ENCODE results near the gene KSR1.
A peak's percentile ranks its signal among the peaks of the same experiment; 100 is the strongest.

KSR1 gene

DNA sequence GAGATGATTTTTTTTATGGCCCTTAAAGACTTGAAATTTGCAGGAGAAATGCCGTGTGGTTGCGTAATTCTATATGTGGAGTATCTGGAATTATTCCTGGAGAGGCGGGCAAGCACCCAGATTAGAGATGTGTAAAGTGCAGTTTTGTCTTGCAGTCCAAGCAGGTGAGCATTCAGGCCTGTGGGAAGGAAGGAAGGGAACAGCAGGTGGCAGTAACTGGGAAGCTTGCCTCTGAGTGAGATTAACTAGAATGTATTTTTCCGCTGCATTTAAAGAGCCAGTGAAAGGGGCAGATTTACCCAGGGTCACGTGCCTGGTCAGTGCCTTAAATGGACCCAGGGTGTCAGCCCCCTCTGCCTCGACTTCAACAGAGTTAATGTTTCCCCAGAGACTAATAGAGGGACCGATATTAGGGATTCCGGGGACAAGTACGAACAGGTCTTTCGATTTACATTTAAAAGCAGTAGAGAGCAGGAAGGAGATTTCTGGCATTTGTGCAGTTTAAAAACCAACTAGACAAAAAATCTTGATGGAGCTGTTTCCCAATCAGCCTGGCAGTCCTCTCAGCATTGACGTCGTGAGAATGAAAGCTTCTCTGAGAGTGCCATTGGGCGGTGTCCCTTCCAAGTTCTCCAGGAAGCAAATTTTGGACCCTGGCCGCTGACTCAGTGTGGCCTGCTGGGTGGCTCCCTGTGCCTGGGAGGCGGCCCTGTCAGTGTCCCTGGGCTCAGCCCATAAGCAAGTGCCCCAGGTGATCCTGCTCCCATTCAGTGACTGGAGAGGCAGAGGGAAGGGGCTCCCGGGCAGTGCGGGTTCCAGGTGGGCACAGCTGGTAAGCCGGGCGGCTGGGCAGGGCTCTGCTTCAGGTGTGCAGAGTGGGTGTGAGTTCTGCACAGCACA lies 38.2 kb downstream of the KSR1 start:
- Histone ChIP-seq H3K27ac (peak overlapping the region; percentile 55 to 91), H3K4me3 (peak overlapping the region; percentile 55)
- DNase-seq (ENCODE audit: low spot score): peak; percentile 94
- TF ChIP-seq, protein P1, sequence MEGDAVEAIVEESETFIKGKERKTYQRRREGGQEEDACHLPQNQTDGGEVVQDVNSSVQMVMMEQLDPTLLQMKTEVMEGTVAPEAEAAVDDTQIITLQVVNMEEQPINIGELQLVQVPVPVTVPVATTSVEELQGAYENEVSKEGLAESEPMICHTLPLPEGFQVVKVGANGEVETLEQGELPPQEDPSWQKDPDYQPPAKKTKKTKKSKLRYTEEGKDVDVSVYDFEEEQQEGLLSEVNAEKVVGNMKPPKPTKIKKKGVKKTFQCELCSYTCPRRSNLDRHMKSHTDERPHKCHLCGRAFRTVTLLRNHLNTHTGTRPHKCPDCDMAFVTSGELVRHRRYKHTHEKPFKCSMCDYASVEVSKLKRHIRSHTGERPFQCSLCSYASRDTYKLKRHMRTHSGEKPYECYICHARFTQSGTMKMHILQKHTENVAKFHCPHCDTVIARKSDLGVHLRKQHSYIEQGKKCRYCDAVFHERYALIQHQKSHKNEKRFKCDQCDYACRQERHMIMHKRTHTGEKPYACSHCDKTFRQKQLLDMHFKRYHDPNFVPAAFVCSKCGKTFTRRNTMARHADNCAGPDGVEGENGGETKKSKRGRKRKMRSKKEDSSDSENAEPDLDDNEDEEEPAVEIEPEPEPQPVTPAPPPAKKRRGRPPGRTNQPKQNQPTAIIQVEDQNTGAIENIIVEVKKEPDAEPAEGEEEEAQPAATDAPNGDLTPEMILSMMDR (IDR thresholded peaks at IDR 0.05): no peak

DNA sequence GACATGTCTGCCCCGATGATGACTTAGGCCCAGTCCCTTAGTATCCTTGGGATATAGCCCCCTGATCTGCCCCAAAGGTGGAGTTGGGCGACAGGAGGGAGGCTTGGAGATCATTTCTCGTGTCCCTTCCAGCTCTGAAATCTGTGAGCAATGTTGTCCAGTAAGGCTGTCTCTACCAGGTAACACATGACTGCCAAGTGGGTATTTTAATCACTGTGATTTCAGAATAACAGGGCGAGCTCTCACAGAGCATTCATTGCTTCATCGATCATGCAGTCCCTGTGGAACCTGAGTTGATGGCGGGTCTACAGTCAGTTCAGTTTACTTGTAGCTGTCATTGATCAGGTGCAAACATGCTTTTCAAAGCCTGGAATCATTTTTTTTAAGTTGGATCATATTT lies 39.2 kb downstream of the KSR1 start:
- Histone ChIP-seq H3K4me3 (no peak overlapping the region), H3K27ac (peak overlapping the region in 1 of 2 donors; percentile 91)
- DNase-seq (ENCODE audit: low spot score): no peak
- TF ChIP-seq, protein P1 (IDR thresholded peaks at IDR 0.05): no peak

DNA sequence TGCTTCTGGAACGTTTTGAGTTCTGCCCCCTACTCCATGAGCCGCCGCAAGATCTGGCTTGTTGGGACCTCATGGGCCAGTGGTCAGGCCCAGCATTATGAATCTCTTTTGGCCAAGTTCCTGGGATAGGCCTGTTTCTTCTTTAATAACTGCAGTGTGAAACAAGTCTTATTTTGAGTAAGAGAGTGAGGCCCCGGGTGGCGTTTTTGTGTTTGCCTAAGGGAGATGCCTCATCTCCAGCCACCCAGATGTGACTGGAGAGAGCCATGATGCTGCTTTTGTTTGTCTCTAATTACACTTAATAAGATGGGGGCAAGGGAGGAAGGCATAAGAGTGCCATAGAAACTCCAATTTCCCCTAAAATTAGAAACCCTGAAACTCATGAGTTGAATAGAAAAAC lies 39.8 kb downstream of the KSR1 start:
- DNase-seq (ENCODE audit: low spot score): no peak
- Histone ChIP-seq H3K27ac (peak overlapping the region in 1 of 2 donors; percentile 91), H3K4me3 (no peak overlapping the region)
- TF ChIP-seq, protein P1 (IDR thresholded peaks at IDR 0.05): no peak

DNA sequence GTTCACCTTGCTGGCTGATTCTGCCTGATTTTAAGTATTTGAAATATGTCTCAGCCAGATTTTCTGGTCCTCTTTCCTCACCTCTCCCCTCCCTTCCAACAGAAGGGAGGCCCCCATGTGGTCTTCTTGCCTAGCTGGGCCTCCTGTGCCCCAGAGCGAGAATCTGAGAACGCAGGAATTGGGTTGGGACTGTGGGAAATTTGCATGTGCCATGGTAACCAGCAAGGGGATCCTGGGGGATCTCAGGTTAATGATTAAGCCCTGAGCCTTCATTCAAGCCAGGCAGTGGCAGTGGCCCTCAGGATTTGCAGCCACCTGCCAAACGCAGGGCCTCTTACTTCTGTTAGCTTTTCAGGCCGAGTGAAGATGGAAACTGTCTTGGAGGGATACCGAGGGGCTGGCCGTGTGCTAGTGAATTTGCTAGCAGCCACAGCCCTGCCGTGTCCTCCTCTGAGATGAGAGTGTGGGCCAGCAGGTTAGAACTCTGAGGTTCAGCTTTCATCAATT lies 40.2 kb downstream of the KSR1 start:
- no peak for DNase-seq (ENCODE audit: low spot score)
- TF ChIP-seq, protein P1 (IDR thresholded peaks at IDR 0.05): no peak
- Histone ChIP-seq H3K27ac (peak overlapping the region in 1 of 2 donors; percentile 18), H3K4me3 (no peak overlapping the region)

DNA sequence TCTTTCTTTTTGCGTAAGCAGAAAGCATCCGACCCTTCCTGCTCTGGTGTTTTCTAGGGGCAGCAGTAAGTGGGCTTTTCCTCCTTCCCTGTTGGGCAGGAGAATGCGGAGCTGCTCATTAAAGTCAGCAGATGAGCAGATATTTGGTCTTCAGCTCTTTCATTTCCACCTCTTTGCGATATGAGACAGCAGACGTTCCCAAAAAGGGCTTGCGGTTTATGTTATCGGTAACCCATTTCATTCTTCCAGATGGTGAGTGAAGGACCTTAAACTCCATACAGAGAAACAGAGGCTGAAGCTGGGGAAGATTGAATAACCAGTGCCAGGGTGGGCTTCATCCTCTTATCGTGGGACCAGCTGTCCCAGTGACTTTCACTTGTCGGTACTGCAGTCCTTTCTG lies 40.7 kb downstream of the KSR1 start:
- Histone ChIP-seq H3K27ac (no peak overlapping the region), H3K4me3 (no peak overlapping the region)
- TF ChIP-seq, protein P1 (IDR thresholded peaks at IDR 0.05): no peak
- no peak for DNase-seq (ENCODE audit: low spot score)

DNA sequence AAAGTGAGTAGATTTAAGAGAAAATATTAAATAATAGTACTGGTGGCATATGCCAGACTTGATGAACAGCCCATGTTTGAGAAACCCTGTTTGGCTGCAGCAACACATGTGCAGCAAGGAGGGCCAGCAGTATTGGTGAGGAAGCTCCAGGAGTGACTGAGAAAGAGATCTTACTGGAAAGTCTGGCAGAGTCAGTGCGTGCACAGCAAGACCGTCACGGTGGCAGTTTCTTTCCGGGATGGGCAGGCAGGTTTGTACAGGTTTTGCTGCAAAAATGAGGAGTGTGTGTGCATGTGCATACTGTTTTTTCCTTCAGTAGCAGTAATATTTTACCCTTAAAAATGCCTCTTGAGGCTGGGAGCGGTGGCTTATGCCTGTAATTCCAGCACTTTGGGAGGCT lies 41.4 kb downstream of the KSR1 start:
- DNase-seq (ENCODE audit: low spot score): no peak
- H3K4me3 ChIP-seq: no peak overlapping the region
- TF ChIP-seq, protein P1 (IDR thresholded peaks at IDR 0.05): no peak
- no peak overlapping the region for H3K27ac ChIP-seq
